PC-9 (cell line): ENCODE data around the gene HAPLN2. TPM values are rescaled to one million over a fixed set of nuclear protein-coding genes. Genes with fewer than 3 reads are reported as not detected.

ENCODE experiments used
- Bru-seq: library from RNA; stranded (reverse); fragments of 400-500 nt; gene quantifications from one replicate; lab custom pipeline; 2021; lab: Mats Ljungman, UMichigan
- BruChase-seq, 2 experiments: library from RNA; stranded (reverse); fragments of 400-500 nt; gene quantifications; one replicate each; lab custom pipeline; 2021; lab: Mats Ljungman, UMichigan
- BruUV-seq: library from RNA; stranded (reverse); fragments of 400-500 nt; replicated peaks from 2 replicates; lab custom pipeline; 2021; lab: Mats Ljungman, UMichigan
- CTCF ChIA-PET: fragments of 300-600 bp; sonication (Branson Sonifier 250); formaldehyde crosslinking; loops from one replicate; lab custom pipeline; 2022; ENCODE audit warnings: antibody characterized with exemption; lab: Charles Lee
- POLR2A ChIA-PET: fragments of 300-600 bp; sonication (Branson Sonifier 250); formaldehyde crosslinking; loops from one replicate; lab custom pipeline; 2022; ENCODE audit warnings: antibody characterized with exemption; ENCODE audit not compliant: unreplicated experiment; lab: Charles Lee
- DNase-seq, 2 experiments: peaks; one replicate each; pipeline versions ENCODE4 v3.0.0 to v3.0.0-alpha.2; 2015 to 2022; ENCODE audit warnings: mixed read lengths in 1 of 2
- H2AFZ ChIP-seq: fragments of 200-600 bp; sonication (generic); 2 replicates; pipeline ENCODE4 v1.8.1; 2017; ENCODE audit warnings: antibody characterized with exemption
- H3F3A ChIP-seq: fragments of 200-600 bp; sonication (generic); 2 replicates; pipeline ENCODE4 v1.8.1; 2017; ENCODE audit warnings: antibody characterized with exemption, mild to moderate bottlenecking, low read depth; ENCODE audit not compliant: insufficient read depth
- H3K27ac ChIP-seq: fragments of 200-600 bp; sonication (generic); 2 replicates; pipeline ENCODE4 v1.6.1; 2016; ENCODE audit warnings: mixed run types
- H3K27me3 ChIP-seq: fragments of 200-600 bp; sonication (generic); 2 replicates; pipeline ENCODE4 v1.6.1; 2016; ENCODE audit warnings: low read depth, mixed run types; ENCODE audit not compliant: insufficient read depth
- H3K36me3 ChIP-seq: fragments of 200-600 bp; sonication (generic); 2 replicates; pipeline ENCODE4 v1.6.1; 2016; ENCODE audit warnings: low read depth, mixed run types
- H3K4me1 ChIP-seq: fragments of 200-600 bp; sonication (generic); replicated peaks from 2 replicates; pipeline ENCODE4 v1.6.1; 2016; ENCODE audit warnings: mixed run types; ENCODE audit not compliant: insufficient read depth
- H3K4me2 ChIP-seq: fragments of 200-600 bp; sonication (generic); 2 replicates; pipeline ENCODE4 v1.6.1; 2017; ENCODE audit warnings: mixed run types
- H3K4me3 ChIP-seq: fragments of 200-600 bp; sonication (generic); 2 replicates; pipeline ENCODE4 v1.6.1; 2016; ENCODE audit warnings: mixed run types
- H3K79me2 ChIP-seq: fragments of 200-600 bp; sonication (generic); 2 replicates; pipeline ENCODE4 v1.6.1; 2017; ENCODE audit warnings: low read depth, mixed run types
- H3K9me2 ChIP-seq: fragments of 200-600 bp; sonication (generic); 2 replicates; pipeline ENCODE4 v1.8.1; 2017; ENCODE audit warnings: mild to moderate bottlenecking; ENCODE audit not compliant: insufficient read depth
- H3K9me3 ChIP-seq: fragments of 200-600 bp; sonication (generic); 2 replicates; pipeline ENCODE4 v1.8.1; 2016; ENCODE audit warnings: low read depth; ENCODE audit not compliant: insufficient read depth
- H4K20me1 ChIP-seq: fragments of 200-600 bp; sonication (generic); 2 replicates; pipeline ENCODE4 v1.8.1; 2017; ENCODE audit not compliant: insufficient read depth
- CTCF ChIP-seq: fragments of 200-600 bp; sonication (generic); conservative IDR thresholded peaks from 2 replicates; pipeline ENCODE4 v1.6.1; 2017; ENCODE audit warnings: mixed run types, antibody characterized with exemption, mild to moderate bottlenecking, moderate library complexity
- EZH2 ChIP-seq: fragments of 200-600 bp; sonication (generic); IDR thresholded peaks from 2 replicates; pipeline ENCODE4 v1.8.0; 2017; ENCODE audit warnings: antibody characterized with exemption, low read depth
- intact Hi-C: fragments of 100-400 bp; cut with micrococcal nuclease; formaldehyde crosslinking; loops from one replicate; pipeline ENCODE4 v1.10.0; 2022; ENCODE audit not compliant: unreplicated experiment
- long read RNA-seq: library from polyadenylated mRNA; stranded (forward); transcript quantifications from one replicate; pipeline ENCODE4 v2.0.0, GENCODE V29; 2022
- total RNA-seq: library from RNA; stranded (reverse); gene quantifications from 2 replicates; pipeline ENCODE4 v1.2.3, GENCODE V29; 2021

Gene HAPLN2
- total RNA-seq, result 0.58 TPM in 1 of 2 replicates, not detected in the other
- not detected for Bru-seq, nascent RNA
- BruChase-seq, experiment 1, labeled RNA remaining after a 2-hour chase, result percentile 8 among the genes with signal in this experiment
- percentile 20 among the genes with signal in this experiment for BruChase-seq, experiment 2, labeled RNA remaining after a 6-hour chase
- long read RNA-seq, partial matches to known transcripts, result 0 of 1 reads
- long read RNA-seq, other reads (novel, unspliced or antisense), result 1 of 1 reads

- no peak for DNase-seq
- no peak within 1 kb of the TSS for H2AFZ ChIP-seq
- H3K4me2 ChIP-seq, result no peak within 1 kb of the TSS
- H3K9me3 ChIP-seq, result no peaks in the 10 kb centered on the region
- peaks cover 41% of the 10 kb centered on the region for H3K27me3 ChIP-seq
- no TSS peak for BruUV-seq
- H3K4me3 ChIP-seq, result no peak within 1 kb of the TSS
- H3K79me2 ChIP-seq, result no peaks in the 10 kb centered on the region
- CTCF ChIA-PET, result no interaction called here
- H4K20me1 ChIP-seq, result no peaks in the 10 kb centered on the region; the same call in 1 of the 2 replicates
- TF ChIP-seq EZH2 (no peak), CTCF (peak; percentile 64)
- H3K9me2 ChIP-seq, result no peaks in the 10 kb centered on the region
- peaks cover 22% of the 10 kb centered on the region for H3K4me1 ChIP-seq
- peaks cover 16% of the 10 kb centered on the region; the same call in 1 of the 2 replicates for H3F3A ChIP-seq
- H3K27ac ChIP-seq, result no peak within 1 kb of the TSS
- POLR2A ChIA-PET, result no interaction called here
- intact Hi-C loops, result no loop called here
- H3K36me3 ChIP-seq, result no peaks in the 10 kb centered on the region
Observed at GRCh38 chr1:156618853-156619581, at the start of gene HAPLN2. TSS of gene HAPLN2 (plus strand) at chr1:156619415. CDS start at chr1:156623491, 4,076 bp downstream.

- POLR2A ChIA-PET, result interaction anchor here (0.7 kb wide), 1 partner anchor 55 kb away, joined by 3 read pairs; no protein-coding TSS in a partner anchor
- DNase-seq, result peak; percentile 33 to 84
Observed at GRCh38 chr1:156571261-156571852, 47.9 kb upstream of the HAPLN2 start.

More at GRCh38 chr1:156571261-156571852, 47.9 kb upstream of the HAPLN2 start:
- Histone ChIP-seq H3F3A (peaks cover 12% of the 10 kb centered on the region; the same call in 1 of the 2 replicates), H2AFZ (peak overlapping the region; percentile 56; the same call in 1 of the 2 replicates), H3K27ac (peak overlapping the region; percentile 76), H3K9me2 (no peaks in the 10 kb centered on the region), H3K4me2 (peak overlapping the region; percentile 84), H3K79me2 (peaks cover 15% of the 10 kb centered on the region), H3K4me1 (peaks cover 14% of the 10 kb centered on the region), H3K36me3 (0 out of 2 replicates have a peak, but pooled peaks cover 11% of the 10 kb centered on the region), H3K9me3 (no peaks in the 10 kb centered on the region), H4K20me1 (no peaks in the 10 kb centered on the region), H3K27me3 (no peaks in the 10 kb centered on the region), H3K4me3 (peak overlapping the region; percentile 77)
- no peak for TF ChIP-seq CTCF
- no peak for TF ChIP-seq EZH2
- no TSS peak for BruUV-seq
- CTCF ChIA-PET, result interaction anchor here (0.8 kb wide), 1 partner anchor 11 kb away, joined by 3 read pairs; no protein-coding TSS in a partner anchor
- intact Hi-C loops, result loop anchor here (1.0 to 5.0 kb wide), 2 partner anchors 69 to 115 kb away; partner anchors contain the start of gene MEF2D
